Tibial nerve (tissue), 3 donors: ENCODE data around the gene PACSIN1.

Source experiments
- POLR2A ChIP-seq, 2 donors: fragments of 450-650 bp; IDR thresholded peaks; one replicate each; pipeline ENCODE4 v1.6.1; 2017; ENCODE audit warnings: antibody characterized with exemption in 2 of 2, mild to moderate bottlenecking in 2 of 2, moderate library complexity in 2 of 2
- TF ChIP-seq, protein P1 (sequence below), 5 experiments: fragments of 200-600 bp in 3 of 5; fragments of 450-650 bp in 2 of 5; sonication (generic) in 3 of 5; IDR thresholded peaks; one replicate each; pipeline ENCODE4 v1.5.1; 2016 to 2019; ENCODE audit warnings: antibody characterized with exemption in 5 of 5, mild to moderate bottlenecking in 3 of 5, moderate library complexity in 2 of 5

DNA sequence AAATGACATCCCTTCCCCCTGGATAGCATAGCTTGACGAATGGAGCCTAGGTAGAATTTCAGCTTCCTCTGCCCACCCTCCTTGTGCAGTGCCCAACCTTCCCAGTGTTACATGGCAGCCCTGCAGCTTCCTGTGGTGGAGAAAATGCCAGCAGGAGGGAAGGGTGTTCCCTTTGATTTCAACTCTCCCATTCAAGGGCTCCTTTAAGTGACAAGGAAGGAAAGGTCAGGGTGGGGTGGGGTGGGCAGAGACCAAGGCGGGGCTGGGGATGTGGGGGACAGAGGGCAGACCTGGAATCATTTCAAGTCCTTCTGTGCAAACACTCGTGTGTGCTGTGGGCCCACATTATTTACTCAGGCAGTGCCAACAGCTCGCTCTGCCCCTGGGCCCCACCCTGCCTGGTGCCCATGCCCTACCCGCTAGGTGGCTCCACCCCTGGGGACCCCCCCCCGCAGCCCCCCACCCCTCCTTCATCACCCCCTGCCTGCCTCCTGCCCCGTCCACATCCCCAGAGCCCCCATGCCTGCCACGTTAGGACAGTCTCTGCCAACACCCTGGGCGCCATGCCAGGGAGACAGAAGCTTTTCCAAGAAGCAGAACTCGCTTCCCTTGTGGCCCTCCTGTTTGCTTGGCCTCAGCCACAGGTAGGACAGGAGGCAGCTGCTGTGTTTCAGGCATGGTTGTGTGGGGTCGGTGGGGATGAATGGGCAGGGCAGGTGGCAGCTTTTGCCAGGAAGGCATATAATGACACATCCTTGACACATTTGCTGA lies 80.9 kb downstream of the PACSIN1 start:
- TF ChIP-seq, protein P1, sequence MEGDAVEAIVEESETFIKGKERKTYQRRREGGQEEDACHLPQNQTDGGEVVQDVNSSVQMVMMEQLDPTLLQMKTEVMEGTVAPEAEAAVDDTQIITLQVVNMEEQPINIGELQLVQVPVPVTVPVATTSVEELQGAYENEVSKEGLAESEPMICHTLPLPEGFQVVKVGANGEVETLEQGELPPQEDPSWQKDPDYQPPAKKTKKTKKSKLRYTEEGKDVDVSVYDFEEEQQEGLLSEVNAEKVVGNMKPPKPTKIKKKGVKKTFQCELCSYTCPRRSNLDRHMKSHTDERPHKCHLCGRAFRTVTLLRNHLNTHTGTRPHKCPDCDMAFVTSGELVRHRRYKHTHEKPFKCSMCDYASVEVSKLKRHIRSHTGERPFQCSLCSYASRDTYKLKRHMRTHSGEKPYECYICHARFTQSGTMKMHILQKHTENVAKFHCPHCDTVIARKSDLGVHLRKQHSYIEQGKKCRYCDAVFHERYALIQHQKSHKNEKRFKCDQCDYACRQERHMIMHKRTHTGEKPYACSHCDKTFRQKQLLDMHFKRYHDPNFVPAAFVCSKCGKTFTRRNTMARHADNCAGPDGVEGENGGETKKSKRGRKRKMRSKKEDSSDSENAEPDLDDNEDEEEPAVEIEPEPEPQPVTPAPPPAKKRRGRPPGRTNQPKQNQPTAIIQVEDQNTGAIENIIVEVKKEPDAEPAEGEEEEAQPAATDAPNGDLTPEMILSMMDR (IDR thresholded peaks at IDR 0.05): no peak
- TF ChIP-seq POLR2A (IDR thresholded peaks at IDR 0.05): no peak
